ENCODE results near the gene ALDH1L1. TPM values are rescaled to one million over a fixed set of nuclear protein-coding genes. Genes with fewer than 3 reads are reported as not detected.

Gene ALDH1L1
- total RNA-seq, 4 donors from 2014 or later: 125 to 176 (median 150) TPM

- no peak for TF ChIP-seq CTCF (IDR thresholded peaks at IDR 0.05)
- DNase-seq (ENCODE audit: low spot score) (no peak), ATAC-seq (ENCODE audit: low FRiP score) (no peak)
Observed at GRCh38 chr3:126161309-126161708, 19.1 kb downstream of the ALDH1L1 start.

GRCh38 chr3:126160243-126161210 lies 19.9 kb downstream of the ALDH1L1 start:
- no peak for DNase-seq (ENCODE audit: low spot score)

GRCh38 chr3:126159476-126159875 lies 20.9 kb downstream of the ALDH1L1 start:
- no peak for DNase-seq (ENCODE audit: low spot score)
- no peak for ATAC-seq (ENCODE audit: low FRiP score)
- TF ChIP-seq CTCF (IDR thresholded peaks at IDR 0.05): no peak

More at GRCh38 chr3:126160243-126161210, 19.9 kb downstream of the ALDH1L1 start:
- no peak for TF ChIP-seq CTCF (IDR thresholded peaks at IDR 0.05)
- ATAC-seq (ENCODE audit: low FRiP score): no peak

- no peak for TF ChIP-seq CTCF (IDR thresholded peaks at IDR 0.05)
- DNase-seq (ENCODE audit: low spot score): no peak
Observed at GRCh38 chr3:126158912-126159454, 21.4 kb downstream of the ALDH1L1 start.

GRCh38 chr3:126158016-126158911 lies 22.1 kb downstream of the ALDH1L1 start:
- DNase-seq (ENCODE audit: low spot score) (no peak), ATAC-seq (ENCODE audit: low FRiP score) (no peak)
- TF ChIP-seq CTCF (IDR thresholded peaks at IDR 0.05): no peak

More at GRCh38 chr3:126158912-126159454, 21.4 kb downstream of the ALDH1L1 start:
- ATAC-seq (ENCODE audit: low FRiP score): no peak

GRCh38 chr3:126157083-126157768 lies 23.2 kb downstream of the ALDH1L1 start:
- DNase-seq (ENCODE audit: low spot score) (no peak), ATAC-seq (ENCODE audit: low FRiP score) (no peak)
- TF ChIP-seq CTCF (IDR thresholded peaks at IDR 0.05): no peak
